Ecto neural progenitor cell (in vitro differentiated cells): Measurements from ENCODE around the gene APOO.
"Not testable (repeated sequence)": the region's sequence is repeated elsewhere in the genome, so short reads cannot be mapped to it uniquely, and the experiment has no call there.

Source experiments
- DNase-seq: peaks from one replicate; pipeline ENCODE4 v3.0.0-alpha.2; 2018; ENCODE audit warnings: low spot score

APOO gene

GRCh38 chrX:23859238-23859637, 48.5 kb downstream of the APOO start:
- not testable (repeated sequence) for DNase-seq

GRCh38 chrX:23857935-23858334, 49.8 kb downstream of the APOO start:
- DNase-seq = no peak

GRCh38 chrX:23857363-23857762, 50.4 kb downstream of the APOO start:
- no peak for DNase-seq

- no peak for DNase-seq
Observed at GRCh38 chrX:23855569-23855968, 52.2 kb downstream of the APOO start.

- DNase-seq = no peak
Observed at GRCh38 chrX:23854945-23855344, 52.8 kb downstream of the APOO start.

- DNase-seq = no peak
Observed at GRCh38 chrX:23854122-23854521, 53.6 kb downstream of the APOO start.

GRCh38 chrX:23851544-23851943, 56.2 kb downstream of the APOO start:
- DNase-seq = no peak

- no peak for DNase-seq
Observed at GRCh38 chrX:23849241-23849640, 58.5 kb downstream of the APOO start.

- DNase-seq = no peak
Observed at GRCh38 chrX:23845351-23845817, 62.4 kb downstream of the APOO start.

GRCh38 chrX:23844502-23845138, 63.1 kb downstream of the APOO start:
- no peak for DNase-seq

GRCh38 chrX:23841847-23842522, 65.8 kb downstream of the APOO start:
- no peak for DNase-seq

GRCh38 chrX:23840674-23841073, 67.1 kb downstream of the APOO start:
- no peak for DNase-seq

- no peak for DNase-seq
Observed at GRCh38 chrX:23838953-23839352, 68.8 kb downstream of the APOO start.

- DNase-seq = no peak
Observed at GRCh38 chrX:23832721-23833120, 75.0 kb downstream of the APOO start.

GRCh38 chrX:23828881-23829280, 78.9 kb downstream of the APOO start:
- DNase-seq = no peak

GRCh38 chrX:23826653-23827052, 81.1 kb downstream of the APOO start:
- DNase-seq = no peak

GRCh38 chrX:23826216-23826615, 81.5 kb downstream of the APOO start:
- DNase-seq = no peak

GRCh38 chrX:23825675-23826074, 82.1 kb downstream of the APOO start:
- no peak for DNase-seq

- DNase-seq = no peak
Observed at GRCh38 chrX:23822841-23823240, 84.9 kb downstream of the APOO start.

GRCh38 chrX:23822397-23822796, 85.3 kb downstream of the APOO start:
- no peak for DNase-seq

GRCh38 chrX:23821847-23822246, 85.9 kb downstream of the APOO start:
- no peak for DNase-seq

GRCh38 chrX:23820235-23820782, 87.4 kb downstream of the APOO start:
- DNase-seq = no peak

GRCh38 chrX:23819385-23820234, 88.1 kb downstream of the APOO start:
- DNase-seq = no peak
